Measurements from ENCODE around the gene KCNIP2.

Gene KCNIP2

DNA sequence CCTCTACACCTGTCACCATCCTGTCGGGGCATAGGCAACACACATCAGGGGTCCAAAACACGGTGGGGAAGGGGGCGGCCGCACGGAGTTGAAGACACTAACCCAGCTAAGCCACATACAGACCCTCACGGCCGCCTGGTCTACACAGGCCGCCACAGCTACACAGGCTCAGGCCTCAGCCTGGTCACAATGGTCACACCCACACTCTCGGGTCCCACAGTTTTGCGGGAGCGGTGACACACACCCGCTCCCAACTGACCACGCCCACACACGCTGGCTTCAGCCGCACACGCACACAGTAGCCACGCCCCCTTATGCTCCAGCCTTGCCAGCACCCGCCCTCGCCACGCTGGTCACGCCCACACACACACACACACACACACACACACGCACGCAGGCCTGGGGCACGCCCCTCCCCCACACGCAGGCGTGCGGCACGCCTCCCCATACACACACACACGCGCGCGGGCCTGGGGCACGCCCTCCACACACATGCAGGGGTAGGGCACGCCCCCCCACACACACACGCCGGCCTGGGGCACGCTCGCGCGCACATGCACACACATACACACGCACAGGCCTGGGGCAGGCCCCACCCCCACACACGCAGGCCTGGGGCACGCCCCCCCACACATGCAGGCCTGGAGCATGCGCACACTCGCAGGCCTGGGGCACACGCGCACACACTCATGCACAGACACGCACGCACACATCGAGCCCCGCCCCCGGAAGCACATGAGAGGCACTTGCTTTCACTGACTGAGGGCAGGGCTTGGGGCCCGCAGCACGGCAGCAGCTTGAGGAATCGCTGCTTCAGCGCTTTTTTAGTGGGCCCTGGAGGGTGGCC is 13.1 kb downstream of the KCNIP2 start:
- DNase-seq = peak; percentile 91 to 92
- TF ChIP-seq, protein P1, sequence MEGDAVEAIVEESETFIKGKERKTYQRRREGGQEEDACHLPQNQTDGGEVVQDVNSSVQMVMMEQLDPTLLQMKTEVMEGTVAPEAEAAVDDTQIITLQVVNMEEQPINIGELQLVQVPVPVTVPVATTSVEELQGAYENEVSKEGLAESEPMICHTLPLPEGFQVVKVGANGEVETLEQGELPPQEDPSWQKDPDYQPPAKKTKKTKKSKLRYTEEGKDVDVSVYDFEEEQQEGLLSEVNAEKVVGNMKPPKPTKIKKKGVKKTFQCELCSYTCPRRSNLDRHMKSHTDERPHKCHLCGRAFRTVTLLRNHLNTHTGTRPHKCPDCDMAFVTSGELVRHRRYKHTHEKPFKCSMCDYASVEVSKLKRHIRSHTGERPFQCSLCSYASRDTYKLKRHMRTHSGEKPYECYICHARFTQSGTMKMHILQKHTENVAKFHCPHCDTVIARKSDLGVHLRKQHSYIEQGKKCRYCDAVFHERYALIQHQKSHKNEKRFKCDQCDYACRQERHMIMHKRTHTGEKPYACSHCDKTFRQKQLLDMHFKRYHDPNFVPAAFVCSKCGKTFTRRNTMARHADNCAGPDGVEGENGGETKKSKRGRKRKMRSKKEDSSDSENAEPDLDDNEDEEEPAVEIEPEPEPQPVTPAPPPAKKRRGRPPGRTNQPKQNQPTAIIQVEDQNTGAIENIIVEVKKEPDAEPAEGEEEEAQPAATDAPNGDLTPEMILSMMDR (IDR thresholded peaks at IDR 0.05) = no peak
- intact Hi-C loops (cut with DNase I; ENCODE audit: low total_unique reads) = no loop called here

DNA sequence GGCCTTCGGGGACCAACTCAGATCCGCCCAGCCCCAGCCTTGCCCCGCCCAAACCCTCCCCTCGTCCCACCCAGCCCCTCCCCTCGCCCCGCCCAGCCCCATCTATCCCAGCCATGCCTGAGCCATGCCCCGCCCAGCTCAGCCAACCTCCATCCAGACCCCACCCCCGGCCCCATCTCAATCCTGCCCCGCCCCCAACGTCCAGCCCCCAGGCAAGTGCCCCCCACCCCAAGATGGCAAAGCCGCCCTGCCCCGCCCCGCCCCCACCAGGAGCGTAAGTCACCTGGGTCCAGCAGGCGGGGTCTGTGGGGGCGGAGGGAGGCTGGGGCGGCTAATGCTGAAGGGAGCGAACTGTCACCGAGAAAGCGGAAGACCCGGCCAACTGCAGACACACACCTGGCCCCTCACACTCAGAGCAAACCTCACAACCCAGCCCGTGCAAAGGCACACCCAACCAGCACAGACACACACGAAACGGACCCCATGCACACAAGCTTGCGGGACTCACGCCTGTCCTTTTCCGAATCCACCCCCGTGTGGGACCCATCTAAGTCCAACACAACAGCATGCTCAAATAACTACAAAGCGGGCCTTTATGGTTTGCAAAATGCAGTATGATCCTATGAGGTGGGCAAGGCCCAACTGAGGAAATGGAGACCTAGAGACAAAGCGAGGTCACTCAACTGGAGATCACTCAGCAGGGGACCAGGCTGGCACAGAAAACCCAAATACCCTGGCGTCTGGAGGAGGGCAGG is 13.9 kb downstream of the KCNIP2 start:
- Histone ChIP-seq H3K27me3 (no peaks in the 10 kb centered on the region), H3K4me1 (peaks cover 0 to 27% (median 19%) of the 10 kb centered on the region in 4 donors), H3K9me3 (no peaks in the 10 kb centered on the region), H3K4me3 (peak overlapping the region; percentile 49 to 64), H3K27ac (peak overlapping the region; percentile 32 to 57), H3K36me3 (no peaks in the 10 kb centered on the region)
- no peak for DNase-seq
- intact Hi-C loops (cut with DNase I; ENCODE audit: low total_unique reads) = no loop called here
- TF ChIP-seq, protein P1 (IDR thresholded peaks at IDR 0.05) = no peak

More for the DNA sequence above, 13.1 kb downstream of the KCNIP2 start:
- H3K27me3 ChIP-seq = no peaks in the 10 kb centered on the region
- no peaks in the 10 kb centered on the region for H3K9me3 ChIP-seq
- H3K36me3 ChIP-seq = no peaks in the 10 kb centered on the region
- H3K27ac ChIP-seq = peak overlapping the region; percentile 32 to 57
- peak overlapping the region; percentile 49 to 64 for H3K4me3 ChIP-seq
- H3K4me1 ChIP-seq = peaks cover 0 to 27% (median 19%) of the 10 kb centered on the region in 4 donors

DNA sequence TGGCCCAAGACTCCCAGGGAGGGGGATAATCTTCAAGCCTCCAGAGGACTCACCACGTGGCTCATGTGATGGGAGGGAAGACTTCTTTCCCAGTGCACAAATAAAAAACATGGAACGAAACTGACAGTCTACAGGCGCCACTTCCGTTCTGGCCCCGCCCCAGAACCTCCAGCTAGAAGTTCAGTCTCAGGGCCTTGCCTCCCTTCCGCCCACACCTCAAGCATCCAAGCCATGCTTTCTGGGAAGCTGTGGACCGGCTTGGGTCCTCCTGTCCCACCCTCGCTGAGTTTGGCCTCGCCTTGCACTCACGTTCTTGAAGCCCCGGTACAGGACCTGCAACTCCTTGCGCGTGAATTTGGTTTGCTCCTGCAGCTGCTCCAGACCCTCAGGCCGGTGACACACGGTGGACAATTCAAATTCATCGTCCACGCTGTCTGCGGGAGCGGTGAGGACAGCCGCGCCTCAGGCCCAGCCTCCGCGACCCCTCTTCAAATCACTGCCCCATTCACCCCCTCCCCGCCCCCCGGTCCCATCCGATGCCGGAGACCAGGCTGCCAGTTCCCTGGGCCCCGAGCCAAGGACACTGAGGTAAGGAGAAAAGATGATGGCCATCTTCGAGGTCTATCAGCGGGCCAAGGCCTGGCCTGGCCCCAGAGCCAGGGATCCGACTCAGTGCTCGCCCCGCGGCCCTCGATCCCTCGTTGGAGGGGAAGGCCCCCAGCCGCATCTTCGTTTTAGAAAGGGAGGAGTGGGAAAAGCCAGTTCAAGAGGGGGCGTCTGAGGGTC is 14.6 kb downstream of the KCNIP2 start:
- intact Hi-C loops (cut with DNase I; ENCODE audit: low total_unique reads) = no loop called here
- H3K4me3 ChIP-seq = peak overlapping the region in 1 of 2 donors; percentile 64
- H3K27ac ChIP-seq = no peak overlapping the region
- no peak for DNase-seq
- H3K9me3 ChIP-seq = no peaks in the 10 kb centered on the region
- no peaks in the 10 kb centered on the region for H3K27me3 ChIP-seq
- H3K36me3 ChIP-seq = no peaks in the 10 kb centered on the region
- H3K4me1 ChIP-seq = peaks cover 0 to 27% (median 19%) of the 10 kb centered on the region in 4 donors
- TF ChIP-seq, protein P1 (IDR thresholded peaks at IDR 0.05) = no peak

DNA sequence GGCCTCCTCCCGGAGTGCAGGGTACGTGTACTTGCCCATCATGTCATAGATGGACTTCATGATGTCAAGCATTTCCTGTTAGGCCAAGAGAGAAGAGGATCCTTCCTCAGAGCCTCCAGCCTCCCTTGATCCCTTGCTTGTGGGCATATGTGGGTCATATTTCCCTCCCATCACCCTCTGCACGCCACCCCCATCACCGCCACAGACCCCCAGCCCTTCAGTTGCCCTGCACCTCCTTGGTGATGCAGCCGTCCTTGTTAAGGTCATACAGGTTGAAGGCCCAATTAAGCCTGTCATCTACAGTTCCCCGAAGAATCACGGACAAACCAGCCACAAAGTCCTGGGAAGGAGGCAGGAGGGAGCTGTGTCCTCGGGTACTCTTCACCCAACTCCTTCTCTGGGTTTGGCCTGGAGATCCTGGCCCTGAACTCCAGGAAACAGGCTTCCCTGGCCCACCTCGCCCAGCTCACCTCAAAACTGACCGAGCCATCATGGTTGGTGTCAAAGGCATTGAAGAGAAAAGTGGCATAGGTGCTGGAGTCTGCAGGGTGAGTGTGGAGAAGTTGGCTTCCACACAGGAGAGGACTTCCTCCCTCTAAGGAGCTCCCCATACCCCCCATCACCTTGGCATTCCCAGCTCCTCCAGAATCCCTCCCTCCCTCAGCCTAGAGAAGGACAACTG is 15.5 kb downstream of the KCNIP2 start:
- H3K36me3 ChIP-seq = no peaks in the 10 kb centered on the region
- no peak for DNase-seq
- no peak overlapping the region for H3K4me3 ChIP-seq
- TF ChIP-seq, protein P1 (IDR thresholded peaks at IDR 0.05) = no peak
- H3K27ac ChIP-seq = no peak overlapping the region
- intact Hi-C loops (cut with DNase I; ENCODE audit: low total_unique reads) = no loop called here
- no peaks in the 10 kb centered on the region for H3K9me3 ChIP-seq
- H3K4me1 ChIP-seq = peaks cover 0 to 27% (median 19%) of the 10 kb centered on the region in 4 donors
- no peaks in the 10 kb centered on the region for H3K27me3 ChIP-seq

Measured in tibial artery (tissue), 4 donors.